ENCODE data around the gene SEC11C.

SEC11C gene

GRCh38 chr18:59145055-59145454 is 5.4 kb downstream of the SEC11C start:
- ATAC-seq, result no peak

GRCh38 chr18:59148192-59148591 is 8.5 kb downstream of the SEC11C start:
- no peak for ATAC-seq

GRCh38 chr18:59149007-59149406 is 9.3 kb downstream of the SEC11C start:
- ATAC-seq, result peak; percentile 30 to 35

- no peak for ATAC-seq
Measured at GRCh38 chr18:59149416-59149815, 9.7 kb downstream of the SEC11C start.

- ATAC-seq, result no peak
Measured at GRCh38 chr18:59150236-59150635, 10.6 kb downstream of the SEC11C start.

- no peak for ATAC-seq
Measured at GRCh38 chr18:59155153-59155552, 15.5 kb downstream of the SEC11C start.

GRCh38 chr18:59156316-59156715 is 16.6 kb downstream of the SEC11C start:
- no peak for ATAC-seq

- ATAC-seq, result no peak
Measured at GRCh38 chr18:59159265-59159664, 19.6 kb downstream of the SEC11C start.

- ATAC-seq, result no peak
Measured at GRCh38 chr18:59159986-59160385, 20.3 kb downstream of the SEC11C start.

- no peak for ATAC-seq
Measured at GRCh38 chr18:59172664-59173249, 33.1 kb downstream of the SEC11C start.

- ATAC-seq, result no peak
Measured at GRCh38 chr18:59177485-59177884, 37.8 kb downstream of the SEC11C start.

- ATAC-seq, result no peak
Measured at GRCh38 chr18:59180150-59180845, 40.6 kb downstream of the SEC11C start.

GRCh38 chr18:59182673-59183072 is 43.0 kb downstream of the SEC11C start:
- no peak for ATAC-seq

GRCh38 chr18:59189008-59189407 is 49.3 kb downstream of the SEC11C start:
- ATAC-seq, result no peak

- no peak for ATAC-seq
Measured at GRCh38 chr18:59189746-59190145, 50.1 kb downstream of the SEC11C start.

GRCh38 chr18:59196161-59196725 is 56.6 kb downstream of the SEC11C start:
- ATAC-seq, result no peak

- no peak for ATAC-seq
Measured at GRCh38 chr18:59197636-59198035, 58.0 kb downstream of the SEC11C start.

- ATAC-seq, result no peak
Measured at GRCh38 chr18:59198215-59198614, 58.5 kb downstream of the SEC11C start.

- no peak for ATAC-seq
Measured at GRCh38 chr18:59200787-59201186, 61.1 kb downstream of the SEC11C start.

- ATAC-seq, result no peak
Measured at GRCh38 chr18:59202258-59202820, 62.7 kb downstream of the SEC11C start.

- ATAC-seq, result no peak
Measured at GRCh38 chr18:59207506-59207905, 67.8 kb downstream of the SEC11C start.

Data from activated CD4-positive, CD25-positive, alpha-beta regulatory T cell treated with anti-CD3 and anti-CD28 coated beads, Interleukin-2, amount 50 U/mL, for 24 hours (primary cell).